ENCODE measurements around the gene EPB41L4B.
"Not testable (repeated sequence)": the region's sequence is repeated elsewhere in the genome, so short reads cannot be mapped to it uniquely, and the experiment has no call there.

Gene EPB41L4B

GRCh38 chr9:109295221-109296130 is 25.4 kb downstream of the EPB41L4B start:
- DNase-seq, result no peak

- DNase-seq, result no peak
Observed at GRCh38 chr9:109290385-109290784, 30.5 kb downstream of the EPB41L4B start.

- no peak for DNase-seq
Observed at GRCh38 chr9:109289931-109290330, 30.9 kb downstream of the EPB41L4B start.

- DNase-seq, result no peak
Observed at GRCh38 chr9:109289186-109289585, 31.7 kb downstream of the EPB41L4B start.

GRCh38 chr9:109286981-109287380 is 33.9 kb downstream of the EPB41L4B start:
- no peak for DNase-seq

GRCh38 chr9:109286571-109286977 is 34.3 kb downstream of the EPB41L4B start:
- DNase-seq, result no peak

- not testable (repeated sequence) for DNase-seq
Observed at GRCh38 chr9:109283672-109284071, 37.2 kb downstream of the EPB41L4B start.

- no peak for DNase-seq
Observed at GRCh38 chr9:109283012-109283411, 37.8 kb downstream of the EPB41L4B start.

- no peak for DNase-seq
Observed at GRCh38 chr9:109282302-109282701, 38.6 kb downstream of the EPB41L4B start.

GRCh38 chr9:109281518-109281917 is 39.3 kb downstream of the EPB41L4B start:
- DNase-seq, result no peak

- no peak for DNase-seq
Observed at GRCh38 chr9:109278848-109279247, 42.0 kb downstream of the EPB41L4B start.

- no peak for DNase-seq
Observed at GRCh38 chr9:109278216-109278615, 42.6 kb downstream of the EPB41L4B start.

- no peak for DNase-seq
Observed at GRCh38 chr9:109277451-109277850, 43.4 kb downstream of the EPB41L4B start.

GRCh38 chr9:109276469-109277440 is 44.1 kb downstream of the EPB41L4B start:
- DNase-seq, result no peak

- no peak for DNase-seq
Observed at GRCh38 chr9:109274884-109275730, 45.8 kb downstream of the EPB41L4B start.

- DNase-seq, result no peak
Observed at GRCh38 chr9:109273869-109274268, 47.0 kb downstream of the EPB41L4B start.

GRCh38 chr9:109272745-109273144 is 48.1 kb downstream of the EPB41L4B start:
- DNase-seq, result no peak

GRCh38 chr9:109272045-109272444 is 48.8 kb downstream of the EPB41L4B start:
- no peak for DNase-seq

GRCh38 chr9:109270971-109271925 is 49.6 kb downstream of the EPB41L4B start:
- no peak for DNase-seq

GRCh38 chr9:109270441-109270840 is 50.4 kb downstream of the EPB41L4B start:
- no peak for DNase-seq

GRCh38 chr9:109269839-109270238 is 51.0 kb downstream of the EPB41L4B start:
- DNase-seq, result no peak

Data from NCI-H446 treated with DMSO at 0.1 percent for 48 hours (cell line).